K562 (cell line): ENCODE measurements around the gene PSMD4. TPM values are rescaled to one million over a fixed set of nuclear protein-coding genes. Genes with fewer than 3 reads are reported as not detected.

Experiments used
- BRF1 ChIP-seq: IDR thresholded peaks from 3 replicates; pipeline ENCODE4 v1.6.1; 2011; ENCODE audit warnings: borderline replicate concordance, mild to moderate bottlenecking; ENCODE audit not compliant: insufficient read length; ENCODE audit errors: extremely low read depth
- ELF4 ChIP-seq: fragments of 450-650 bp; formaldehyde crosslinking; IDR thresholded peaks from 2 replicates; pipeline ENCODE4 v1.4.0; 2022; ENCODE audit warnings: missing genetic modification characterization
- ESRRB ChIP-seq: fragments of 250-450 bp; sonication (Bioruptor Pico); IDR thresholded peaks from 2 replicates; pipeline ENCODE4 v1.5.0; 2020; ENCODE audit warnings: mild to moderate bottlenecking, moderate library complexity, borderline replicate concordance
- FOSL1 ChIP-seq: fragments of 200-800 bp; sonication (Bioruptor generic); conservative IDR thresholded peaks from 2 replicates; pipeline ENCODE4 v1.6.1; 2016; ENCODE audit warnings: missing genetic modification characterization, missing compliant biosample characterization
- KAT7 ChIP-seq: sonication (generic); formaldehyde crosslinking; IDR thresholded peaks from 2 replicates; pipeline ENCODE4 v1.8.0; 2022; ENCODE audit warnings: missing genetic modification reagents, mild to moderate bottlenecking, borderline replicate concordance
- KDM2B ChIP-seq: fragments of 250-450 bp; sonication (Bioruptor Pico); IDR thresholded peaks from 2 replicates; pipeline ENCODE4 v1.8.0; 2021; ENCODE audit warnings: mild to moderate bottlenecking, moderate library complexity
- KDM4B ChIP-seq, 2 experiments: fragments of 450-650 bp in 1 of 2; sonication (generic) in 1 of 2; IDR thresholded peaks; 2 replicates each; pipeline ENCODE4 v1.6.1; 2016 to 2017; ENCODE audit warnings: borderline replicate concordance in 2 of 2, antibody characterized with exemption in 1 of 2, low read depth in 1 of 2, mild to moderate bottlenecking in 1 of 2
- KLF6 ChIP-seq: fragments of 250-450 bp; sonication (Bioruptor Pico); IDR thresholded peaks from 2 replicates; pipeline ENCODE4 v1.4.0; 2020; ENCODE audit warnings: mild to moderate bottlenecking, moderate library complexity, borderline replicate concordance
- MCM2 ChIP-seq: fragments of 450-650 bp; IDR thresholded peaks from 2 replicates; pipeline ENCODE4 v1.6.1; 2017; ENCODE audit warnings: low read depth, mild to moderate bottlenecking
- MTF1 ChIP-seq: fragments of 250-450 bp; sonication (Bioruptor Pico); IDR thresholded peaks from 2 replicates; pipeline ENCODE4 v1.9.0; 2021; ENCODE audit warnings: moderate library complexity, mild to moderate bottlenecking, inconsistent platforms, borderline replicate concordance
- PHF21A ChIP-seq: fragments of 450-650 bp; IDR thresholded peaks from 2 replicates; pipeline ENCODE4 v1.6.1; 2017; ENCODE audit warnings: low read depth, borderline replicate concordance
- RBM39 ChIP-seq: fragments of 200-400 bp; formaldehyde crosslinking; optimal IDR thresholded peaks from 2 replicates; pipeline ENCODE3; 2018; ENCODE audit warnings: low read depth, low read length
- SAP30 ChIP-seq: fragments of 200-600 bp; sonication (generic); IDR thresholded peaks from 2 replicates; pipeline ENCODE4 v1.6.1; 2012; ENCODE audit warnings: borderline replicate concordance, low read depth, mild to moderate bottlenecking, moderate library complexity, low read length, control low read depth, inconsistent platforms; ENCODE audit not compliant: insufficient read depth, poor library complexity, severe bottlenecking
- SMAD4 ChIP-seq: fragments of 250-450 bp; sonication (Bioruptor Pico); conservative IDR thresholded peaks from 2 replicates; pipeline ENCODE4 v1.8.0; 2021; ENCODE audit warnings: inconsistent platforms, mild to moderate bottlenecking, moderate library complexity
- ZNF253 ChIP-seq: fragments of 250-450 bp; sonication (Bioruptor Pico); conservative IDR thresholded peaks from 2 replicates; pipeline ENCODE4 v1.6.1; 2021; ENCODE audit warnings: mild to moderate bottlenecking
- ZNF408 ChIP-seq: fragments of 250-450 bp; sonication (Bioruptor Pico); IDR thresholded peaks from 2 replicates; pipeline ENCODE4 v1.4.0; 2020; ENCODE audit warnings: low read depth, mild to moderate bottlenecking, moderate library complexity
- ZNF830 ChIP-seq: fragments of 250-450 bp; sonication (Bioruptor Pico); IDR thresholded peaks from 2 replicates; pipeline ENCODE4 v1.5.0; 2021; ENCODE audit warnings: mild to moderate bottlenecking
- polyA plus RNA-seq, 8 experiments: library from polyadenylated mRNA; depleted of rRNA in 4 of 8; stranded (reverse) in 5 of 8; unstranded in 3 of 8; fragments of >200 nt; fragmentation: Nextera tagmentation in 2 of 8; fragmentation: Illumina TruSeq in 1 of 8; extraction: Ambion mirVana in 2 of 8; extraction: Trizol in 1 of 8; gene quantifications; 2 replicates each; pipeline versions ENCODE4 v1.2.1 to v1.2.3, GENCODE V29; 2011 to 2014; ENCODE audit warnings: inconsistent platforms in 1 of 8, missing spikeins in 1 of 8
- total RNA-seq, 7 experiments: library from RNA; depleted of rRNA in 6 of 7; stranded (reverse); fragments of >200 nt in 6 of 7; fragmentation: Illumina TruSeq in 2 of 7; extraction: Trizol in 2 of 7; gene quantifications; 2 replicates each; pipeline versions ENCODE4 v1.2.1 to v1.2.3, GENCODE V29; 2011 to 2021; ENCODE audit warnings: low replicate concordance in 1 of 7
- TF ChIP-seq, protein P1 (sequence below): IDR thresholded peaks from 2 replicates; pipeline ENCODE4 v1.6.1; 2011; ENCODE audit warnings: borderline replicate concordance, low read depth, mild to moderate bottlenecking, moderate library complexity, low read length; ENCODE audit not compliant: insufficient read depth, poor library complexity, severe bottlenecking
- TF ChIP-seq, protein P2 (sequence below): sonication (generic); formaldehyde crosslinking; IDR thresholded peaks from 2 replicates; pipeline ENCODE4 v1.8.1; 2023; ENCODE audit warnings: mild to moderate bottlenecking, missing genetic modification reagents
- TF ChIP-seq, protein P3 (sequence below), 2 experiments: IDR thresholded peaks in 1 of 2; conservative IDR thresholded peaks in 1 of 2; 2 replicates each; pipeline ENCODE4 v1.6.1; 2016; ENCODE audit warnings: low read depth in 2 of 2, mild to moderate bottlenecking in 1 of 2, missing compliant biosample characterization in 1 of 2, missing genetic modification characterization in 1 of 2, moderate library complexity in 1 of 2

The PSMD4 gene
- total and polyA plus RNA-seq, 9 of the 15 experiments (the other 6 are each of a cell fraction or from before 2014, with no cell fraction given), result 194 to 353 (median 295) TPM

DNA sequence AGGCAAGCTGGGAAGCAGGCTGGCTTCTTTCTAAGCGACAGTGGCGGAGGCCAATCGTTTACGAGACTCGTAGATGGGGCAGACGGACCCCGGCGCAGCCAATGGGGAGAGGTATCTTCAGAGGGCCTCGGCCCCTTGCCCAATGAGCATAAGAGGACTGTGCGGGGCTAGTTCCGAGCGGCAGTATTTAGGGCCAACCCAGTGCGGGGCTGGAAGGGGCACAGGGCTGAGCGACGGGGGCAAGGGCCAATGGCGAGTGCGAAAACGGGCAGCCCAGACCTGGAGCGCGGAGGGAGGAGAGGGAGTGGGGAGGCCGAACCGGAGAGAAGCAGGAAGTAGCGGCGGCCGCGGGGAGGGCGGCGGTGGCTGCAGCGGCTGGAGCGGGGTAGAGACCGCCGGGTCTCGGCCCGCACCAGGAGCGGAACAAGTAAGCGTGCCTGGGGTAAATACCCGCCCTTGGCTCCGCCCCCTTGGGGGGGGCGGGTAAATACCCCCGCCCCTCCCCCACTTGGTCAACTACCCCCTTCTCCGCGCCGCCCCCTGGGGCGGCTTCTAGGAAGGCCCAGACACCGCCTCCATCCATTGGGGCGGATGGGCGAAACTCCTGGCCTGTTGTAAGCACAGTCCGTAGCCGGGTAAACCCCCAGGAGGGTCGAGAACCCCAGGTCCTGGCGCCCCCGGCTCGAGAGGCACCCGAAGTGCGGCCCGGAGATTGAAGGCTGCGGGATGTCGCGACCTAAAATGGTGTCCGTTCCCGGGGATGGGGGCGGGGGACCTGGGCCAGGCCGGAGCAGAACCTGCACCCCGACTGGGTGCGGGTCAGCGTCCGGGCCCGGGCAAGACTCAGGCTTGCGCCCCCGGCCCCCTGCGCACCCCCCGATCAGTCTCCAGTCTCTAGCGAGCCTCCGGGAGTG is 27.7 kb downstream of the PSMD4 start, which contains the start of gene ZNF687 (continued):
- TF ChIP-seq, protein P1, sequence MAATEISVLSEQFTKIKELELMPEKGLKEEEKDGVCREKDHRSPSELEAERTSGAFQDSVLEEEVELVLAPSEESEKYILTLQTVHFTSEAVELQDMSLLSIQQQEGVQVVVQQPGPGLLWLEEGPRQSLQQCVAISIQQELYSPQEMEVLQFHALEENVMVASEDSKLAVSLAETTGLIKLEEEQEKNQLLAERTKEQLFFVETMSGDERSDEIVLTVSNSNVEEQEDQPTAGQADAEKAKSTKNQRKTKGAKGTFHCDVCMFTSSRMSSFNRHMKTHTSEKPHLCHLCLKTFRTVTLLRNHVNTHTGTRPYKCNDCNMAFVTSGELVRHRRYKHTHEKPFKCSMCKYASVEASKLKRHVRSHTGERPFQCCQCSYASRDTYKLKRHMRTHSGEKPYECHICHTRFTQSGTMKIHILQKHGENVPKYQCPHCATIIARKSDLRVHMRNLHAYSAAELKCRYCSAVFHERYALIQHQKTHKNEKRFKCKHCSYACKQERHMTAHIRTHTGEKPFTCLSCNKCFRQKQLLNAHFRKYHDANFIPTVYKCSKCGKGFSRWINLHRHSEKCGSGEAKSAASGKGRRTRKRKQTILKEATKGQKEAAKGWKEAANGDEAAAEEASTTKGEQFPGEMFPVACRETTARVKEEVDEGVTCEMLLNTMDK, result no peak
- TF ChIP-seq RBM39, result no peak
- no peak for TF ChIP-seq ESRRB
- no peak for TF ChIP-seq KDM2B (CRISPR knock-in tag)
- TF ChIP-seq, protein P2, sequence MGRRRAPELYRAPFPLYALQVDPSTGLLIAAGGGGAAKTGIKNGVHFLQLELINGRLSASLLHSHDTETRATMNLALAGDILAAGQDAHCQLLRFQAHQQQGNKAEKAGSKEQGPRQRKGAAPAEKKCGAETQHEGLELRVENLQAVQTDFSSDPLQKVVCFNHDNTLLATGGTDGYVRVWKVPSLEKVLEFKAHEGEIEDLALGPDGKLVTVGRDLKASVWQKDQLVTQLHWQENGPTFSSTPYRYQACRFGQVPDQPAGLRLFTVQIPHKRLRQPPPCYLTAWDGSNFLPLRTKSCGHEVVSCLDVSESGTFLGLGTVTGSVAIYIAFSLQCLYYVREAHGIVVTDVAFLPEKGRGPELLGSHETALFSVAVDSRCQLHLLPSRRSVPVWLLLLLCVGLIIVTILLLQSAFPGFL, result no peak
- no peak for TF ChIP-seq FOSL1
- peak; percentile 28; the same call in 1 of the 2 replicates for TF ChIP-seq PHF21A
- no peak for TF ChIP-seq SAP30
- TF ChIP-seq SMAD4 (CRISPR knock-in tag), result peak; percentile 42; the same call in 1 of the 2 replicates
- no peak for TF ChIP-seq MTF1 (CRISPR knock-in tag)
- TF ChIP-seq ZNF408 (CRISPR knock-in tag), result no peak
- peak; percentile 98 for TF ChIP-seq ELF4 (CRISPR knock-in tag)
- no peak for TF ChIP-seq ZNF253 (CRISPR knock-in tag)
- TF ChIP-seq, protein P3, sequence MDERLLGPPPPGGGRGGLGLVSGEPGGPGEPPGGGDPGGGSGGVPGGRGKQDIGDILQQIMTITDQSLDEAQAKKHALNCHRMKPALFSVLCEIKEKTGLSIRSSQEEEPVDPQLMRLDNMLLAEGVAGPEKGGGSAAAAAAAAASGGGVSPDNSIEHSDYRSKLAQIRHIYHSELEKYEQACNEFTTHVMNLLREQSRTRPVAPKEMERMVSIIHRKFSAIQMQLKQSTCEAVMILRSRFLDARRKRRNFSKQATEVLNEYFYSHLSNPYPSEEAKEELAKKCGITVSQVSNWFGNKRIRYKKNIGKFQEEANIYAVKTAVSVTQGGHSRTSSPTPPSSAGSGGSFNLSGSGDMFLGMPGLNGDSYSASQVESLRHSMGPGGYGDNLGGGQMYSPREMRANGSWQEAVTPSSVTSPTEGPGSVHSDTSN (CRISPR knock-in tag; IDR thresholded peaks at IDR 0.05; ENCODE audit: low read depth), result peak; percentile 99
- TF ChIP-seq, protein P3 (tag; conservative IDR thresholded peaks at IDR 0.05; ENCODE audit: low read depth), result peak; percentile 100
- no peak for TF ChIP-seq BRF1
- TF ChIP-seq KLF6 (CRISPR knock-in tag), result no peak
- 0 out of 2 replicates have a peak, but pooled peaks have one; percentile 77 for TF ChIP-seq ZNF830 (CRISPR knock-in tag)
- TF ChIP-seq MCM2, result no peak
- TF ChIP-seq KDM4B (IDR thresholded peaks at IDR 0.05; ENCODE audit: borderline replicate concordance in 2 of 2, low read depth in 1 of 2), result no peak; a peak in 1 of 4 replicates
- peak; percentile 88; the same call in 1 of the 2 replicates for TF ChIP-seq KAT7 (CRISPR knock-in tag)
